ENCODE measurements around the gene TSEN15. TPM values are rescaled to one million over a fixed set of nuclear protein-coding genes. Genes with fewer than 3 reads are reported as not detected.

Gene TSEN15
- total and polyA plus RNA-seq, 2 of the 13 experiments (the other 11 are each of a cell fraction or from before 2014, with no cell fraction given), result 25.6 to 35.8 TPM

DNA sequence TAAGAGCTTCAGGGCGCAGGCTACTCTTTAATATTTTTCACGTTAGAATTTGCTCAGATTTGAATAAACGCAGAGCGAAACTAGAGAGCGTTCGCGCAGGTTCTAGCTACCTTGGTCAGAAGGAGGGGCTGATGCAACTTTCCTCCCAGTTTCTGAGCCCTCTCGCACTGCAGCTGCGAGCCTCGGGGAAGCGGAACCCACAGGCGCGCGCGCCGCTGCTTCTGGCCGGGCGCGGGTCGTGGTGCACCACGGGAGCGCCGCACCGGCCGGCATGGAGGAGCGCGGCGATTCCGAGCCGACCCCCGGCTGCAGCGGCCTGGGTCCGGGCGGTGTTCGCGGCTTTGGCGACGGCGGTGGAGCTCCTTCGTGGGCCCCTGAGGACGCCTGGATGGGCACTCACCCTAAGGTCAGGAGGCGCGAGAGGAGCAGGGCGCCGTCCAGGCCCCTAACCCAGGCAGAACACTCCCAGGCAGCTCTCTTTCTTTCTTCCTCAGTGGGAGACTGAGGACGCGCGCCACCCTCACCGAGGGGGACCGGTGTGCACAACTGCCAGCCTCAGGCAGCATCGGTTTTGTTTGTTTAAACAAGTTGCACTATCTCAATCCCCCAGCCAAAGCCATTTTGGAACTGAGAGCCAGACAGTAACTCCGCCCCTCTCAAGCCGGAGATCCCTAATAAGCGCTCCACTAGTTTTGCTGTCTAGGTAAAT is at the start of gene TSEN15 (continued):
- TF ChIP-seq, protein P1, sequence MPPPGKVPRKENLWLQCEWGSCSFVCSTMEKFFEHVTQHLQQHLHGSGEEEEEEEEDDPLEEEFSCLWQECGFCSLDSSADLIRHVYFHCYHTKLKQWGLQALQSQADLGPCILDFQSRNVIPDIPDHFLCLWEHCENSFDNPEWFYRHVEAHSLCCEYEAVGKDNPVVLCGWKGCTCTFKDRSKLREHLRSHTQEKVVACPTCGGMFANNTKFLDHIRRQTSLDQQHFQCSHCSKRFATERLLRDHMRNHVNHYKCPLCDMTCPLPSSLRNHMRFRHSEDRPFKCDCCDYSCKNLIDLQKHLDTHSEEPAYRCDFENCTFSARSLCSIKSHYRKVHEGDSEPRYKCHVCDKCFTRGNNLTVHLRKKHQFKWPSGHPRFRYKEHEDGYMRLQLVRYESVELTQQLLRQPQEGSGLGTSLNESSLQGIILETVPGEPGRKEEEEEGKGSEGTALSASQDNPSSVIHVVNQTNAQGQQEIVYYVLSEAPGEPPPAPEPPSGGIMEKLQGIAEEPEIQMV (CRISPR knock-in tag; IDR thresholded peaks at IDR 0.05; ENCODE audit: low read depth), result peak; percentile 52; the same call in 1 of the 2 replicates
- TF ChIP-seq TOE1 (CRISPR knock-in tag; IDR thresholded peaks at IDR 0.05), result no peak; the same call in 1 of the 2 replicates
- TF ChIP-seq, protein P2, sequence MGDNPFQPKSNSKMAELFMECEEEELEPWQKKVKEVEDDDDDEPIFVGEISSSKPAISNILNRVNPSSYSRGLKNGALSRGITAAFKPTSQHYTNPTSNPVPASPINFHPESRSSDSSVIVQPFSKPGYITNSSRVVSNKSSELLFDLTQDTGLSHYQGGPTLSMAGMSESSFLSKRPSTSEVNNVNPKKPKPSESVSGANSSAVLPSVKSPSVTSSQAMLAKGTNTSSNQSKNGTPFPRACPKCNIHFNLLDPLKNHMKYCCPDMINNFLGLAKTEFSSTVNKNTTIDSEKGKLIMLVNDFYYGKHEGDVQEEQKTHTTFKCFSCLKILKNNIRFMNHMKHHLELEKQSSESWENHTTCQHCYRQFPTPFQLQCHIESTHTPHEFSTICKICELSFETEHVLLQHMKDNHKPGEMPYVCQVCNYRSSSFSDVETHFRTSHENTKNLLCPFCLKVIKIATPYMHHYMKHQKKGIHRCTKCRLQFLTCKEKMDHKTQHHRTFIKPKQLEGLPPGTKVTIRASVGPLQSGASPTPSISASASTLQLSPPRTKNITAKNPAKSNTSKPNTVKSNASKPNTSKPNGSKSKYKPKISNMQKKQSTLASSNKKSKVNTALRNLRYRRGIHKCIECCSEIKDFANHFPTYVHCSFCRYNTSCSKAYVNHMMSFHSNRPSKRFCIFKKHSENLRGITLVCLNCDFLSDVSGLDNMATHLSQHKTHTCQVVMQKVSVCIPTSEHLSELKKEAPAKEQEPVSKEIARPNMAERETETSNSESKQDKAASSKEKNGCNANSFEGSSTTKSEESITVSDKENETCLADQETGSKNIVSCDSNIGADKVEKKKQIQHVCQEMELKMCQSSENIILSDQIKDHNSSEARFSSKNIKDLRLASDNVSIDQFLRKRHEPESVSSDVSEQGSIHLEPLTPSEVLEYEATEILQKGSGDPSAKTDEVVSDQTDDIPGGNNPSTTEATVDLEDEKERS (CRISPR knock-in tag; IDR thresholded peaks at IDR 0.05), result no peak
- TF ChIP-seq, protein P3, sequence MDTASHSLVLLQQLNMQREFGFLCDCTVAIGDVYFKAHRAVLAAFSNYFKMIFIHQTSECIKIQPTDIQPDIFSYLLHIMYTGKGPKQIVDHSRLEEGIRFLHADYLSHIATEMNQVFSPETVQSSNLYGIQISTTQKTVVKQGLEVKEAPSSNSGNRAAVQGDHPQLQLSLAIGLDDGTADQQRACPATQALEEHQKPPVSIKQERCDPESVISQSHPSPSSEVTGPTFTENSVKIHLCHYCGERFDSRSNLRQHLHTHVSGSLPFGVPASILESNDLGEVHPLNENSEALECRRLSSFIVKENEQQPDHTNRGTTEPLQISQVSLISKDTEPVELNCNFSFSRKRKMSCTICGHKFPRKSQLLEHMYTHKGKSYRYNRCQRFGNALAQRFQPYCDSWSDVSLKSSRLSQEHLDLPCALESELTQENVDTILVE (CRISPR knock-in tag; IDR thresholded peaks at IDR 0.05), result peak; percentile 97
- no peak for TF ChIP-seq HDAC6 (IDR thresholded peaks at IDR 0.05; ENCODE audit: low read depth, low read length)
- peak; percentile 76 for TF ChIP-seq AGO2 (optimal IDR thresholded peaks at IDR 0.05; ENCODE audit: low read depth, low read length)
- no peak for TF ChIP-seq ZNF841 (CRISPR knock-in tag; IDR thresholded peaks at IDR 0.05; ENCODE audit: borderline replicate concordance)
- 0 out of 2 replicates have a peak, but pooled peaks have one; percentile 44 for TF ChIP-seq ISL2 (CRISPR knock-in tag; IDR thresholded peaks at IDR 0.05)
- no peak; the same call in none of the 2 replicates for TF ChIP-seq ZNF343 (CRISPR knock-in tag; IDR thresholded peaks at IDR 0.05)
- peak; percentile 75 for TF ChIP-seq SIN3B (IDR thresholded peaks at IDR 0.05; ENCODE audit: low read length)
- TF ChIP-seq, protein P4, sequence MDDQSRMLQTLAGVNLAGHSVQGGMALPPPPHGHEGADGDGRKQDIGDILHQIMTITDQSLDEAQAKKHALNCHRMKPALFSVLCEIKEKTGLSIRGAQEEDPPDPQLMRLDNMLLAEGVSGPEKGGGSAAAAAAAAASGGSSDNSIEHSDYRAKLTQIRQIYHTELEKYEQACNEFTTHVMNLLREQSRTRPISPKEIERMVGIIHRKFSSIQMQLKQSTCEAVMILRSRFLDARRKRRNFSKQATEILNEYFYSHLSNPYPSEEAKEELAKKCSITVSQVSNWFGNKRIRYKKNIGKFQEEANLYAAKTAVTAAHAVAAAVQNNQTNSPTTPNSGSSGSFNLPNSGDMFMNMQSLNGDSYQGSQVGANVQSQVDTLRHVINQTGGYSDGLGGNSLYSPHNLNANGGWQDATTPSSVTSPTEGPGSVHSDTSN (CRISPR knock-in tag; IDR thresholded peaks at IDR 0.05; ENCODE audit: borderline replicate concordance), result no peak
- peak; percentile 99 for TF ChIP-seq ZSCAN21 (CRISPR knock-in tag; IDR thresholded peaks at IDR 0.05; ENCODE audit: borderline replicate concordance)
- TF ChIP-seq ETV6 (CRISPR knock-in tag; conservative IDR thresholded peaks at IDR 0.05), result peak; percentile 83
- peak; percentile 95 for TF ChIP-seq KDM2A (CRISPR knock-in tag; IDR thresholded peaks at IDR 0.05; ENCODE audit: borderline replicate concordance, low read depth)
- no peak for TF ChIP-seq RBAK (CRISPR knock-in tag; IDR thresholded peaks at IDR 0.05)
- peak; percentile 87 for TF ChIP-seq MTA1 (CRISPR knock-in tag; IDR thresholded peaks at IDR 0.05; ENCODE audit: borderline replicate concordance)
- no peak for TF ChIP-seq PAF1 (CRISPR knock-in tag; IDR thresholded peaks at IDR 0.05)
- peak; percentile 95 for TF ChIP-seq IRF2 (CRISPR knock-in tag; IDR thresholded peaks at IDR 0.05)
- no peak for TF ChIP-seq ZNF235 (CRISPR knock-in tag; IDR thresholded peaks at IDR 0.05; ENCODE audit: borderline replicate concordance)
- peak; percentile 90 for TF ChIP-seq CCDC6 (CRISPR knock-in tag; IDR thresholded peaks at IDR 0.05)
- peak; percentile 93 for TF ChIP-seq ZNF564 (CRISPR knock-in tag; IDR thresholded peaks at IDR 0.05)
- no peak for TF ChIP-seq ZKSCAN5 (CRISPR knock-in tag; IDR thresholded peaks at IDR 0.05)
- TF ChIP-seq GFI1 (CRISPR knock-in tag; IDR thresholded peaks at IDR 0.05; ENCODE audit: borderline replicate concordance), result 0 out of 2 replicates have a peak, but pooled peaks have one; percentile 18

Measured in HepG2 (cell line).